Breast epithelium (tissue), 3 donors: ENCODE data around the gene GRIN2C.

Source experiments
- POLR2A ChIP-seq: fragments of 450-650 bp; IDR thresholded peaks from one replicate; pipeline ENCODE4 v1.6.1; 2016; ENCODE audit warnings: antibody characterized with exemption, mild to moderate bottlenecking, moderate library complexity
- POLR2AphosphoS5 ChIP-seq, 3 donors: sonication (generic); formaldehyde crosslinking; IDR thresholded peaks; one replicate each; pipeline ENCODE4 v1.6.1; 2017; ENCODE audit warnings: antibody characterized with exemption in 3 of 3
- TF ChIP-seq, protein P1 (sequence below), 3 donors: fragments of 450-650 bp; IDR thresholded peaks; one replicate each; pipeline ENCODE4 v1.5.1; 2016 to 2017; ENCODE audit warnings: antibody characterized with exemption in 3 of 3, mild to moderate bottlenecking in 3 of 3, moderate library complexity in 3 of 3

DNA sequence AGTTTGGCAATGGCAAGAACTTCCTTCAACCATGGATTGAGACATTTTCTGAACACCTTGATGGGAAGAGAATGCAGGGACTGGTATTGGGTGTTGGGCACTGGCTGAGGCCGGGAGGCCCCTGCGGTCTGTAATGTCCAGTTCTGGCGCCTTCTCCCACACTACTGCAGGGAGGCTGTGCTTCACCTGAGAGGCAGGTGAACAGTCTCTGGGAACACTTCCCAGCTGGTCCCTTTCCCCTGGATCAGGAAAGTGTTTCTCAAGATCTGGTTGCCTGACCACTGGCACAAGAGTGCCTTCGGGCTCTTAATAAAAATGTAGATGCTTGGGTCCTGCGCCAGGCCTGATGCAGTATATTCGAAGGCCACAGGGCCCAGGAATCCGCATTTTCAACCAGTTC is 55.0 kb downstream of the GRIN2C start:
- TF ChIP-seq, protein P1, sequence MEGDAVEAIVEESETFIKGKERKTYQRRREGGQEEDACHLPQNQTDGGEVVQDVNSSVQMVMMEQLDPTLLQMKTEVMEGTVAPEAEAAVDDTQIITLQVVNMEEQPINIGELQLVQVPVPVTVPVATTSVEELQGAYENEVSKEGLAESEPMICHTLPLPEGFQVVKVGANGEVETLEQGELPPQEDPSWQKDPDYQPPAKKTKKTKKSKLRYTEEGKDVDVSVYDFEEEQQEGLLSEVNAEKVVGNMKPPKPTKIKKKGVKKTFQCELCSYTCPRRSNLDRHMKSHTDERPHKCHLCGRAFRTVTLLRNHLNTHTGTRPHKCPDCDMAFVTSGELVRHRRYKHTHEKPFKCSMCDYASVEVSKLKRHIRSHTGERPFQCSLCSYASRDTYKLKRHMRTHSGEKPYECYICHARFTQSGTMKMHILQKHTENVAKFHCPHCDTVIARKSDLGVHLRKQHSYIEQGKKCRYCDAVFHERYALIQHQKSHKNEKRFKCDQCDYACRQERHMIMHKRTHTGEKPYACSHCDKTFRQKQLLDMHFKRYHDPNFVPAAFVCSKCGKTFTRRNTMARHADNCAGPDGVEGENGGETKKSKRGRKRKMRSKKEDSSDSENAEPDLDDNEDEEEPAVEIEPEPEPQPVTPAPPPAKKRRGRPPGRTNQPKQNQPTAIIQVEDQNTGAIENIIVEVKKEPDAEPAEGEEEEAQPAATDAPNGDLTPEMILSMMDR (IDR thresholded peaks at IDR 0.05), result no peak
- TF ChIP-seq POLR2A (no peak), POLR2AphosphoS5 (IDR thresholded peaks at IDR 0.05) (no peak)
